Activated B cell treated with CpG ODN at 0.5 μM for 24 hours (primary cell): ENCODE measurements around the gene MUC2. TPM values are rescaled to one million over a fixed set of nuclear protein-coding genes. Genes with fewer than 3 reads are reported as not detected.

ENCODE experiments used
- ATAC-seq: fragments of 200-7000 bp; cut with Tn5 transposase; one replicate; pipeline ENCODE4 v1.10.0; 2021; ENCODE audit warnings: low read depth, mild to moderate bottlenecking, moderate library complexity
- CTCF ChIA-PET: fragments of 350-600 bp; sonication (Branson Sonifier 250); formaldehyde crosslinking; loops from one replicate; lab custom pipeline; 2021; ENCODE audit warnings: antibody characterized with exemption; lab: Charles Lee
- POLR2A ChIA-PET: fragments of 350-600 bp; sonication (Branson Sonifier 250); formaldehyde crosslinking; loops from one replicate; lab custom pipeline; 2021; ENCODE audit warnings: antibody characterized with exemption; lab: Charles Lee
- DNase-seq: peaks from one replicate; pipeline ENCODE4 v3.0.0; 2022
- H3K27ac Mint-ChIP-seq: one replicate; pipeline ENCODE4 v1.8.0; 2020; ENCODE audit warnings: mixed read lengths
- H3K27me3 Mint-ChIP-seq: one replicate; pipeline ENCODE4 v1.8.0; 2021; ENCODE audit warnings: mixed read lengths
- H3K36me3 Mint-ChIP-seq: one replicate; pipeline ENCODE4 v1.8.0; 2021; ENCODE audit warnings: low read depth, mixed read lengths
- H3K4me1 Mint-ChIP-seq: one replicate; pipeline ENCODE4 v1.8.0; 2021; ENCODE audit warnings: mixed read lengths
- H3K4me3 Mint-ChIP-seq: one replicate; pipeline ENCODE4 v1.8.0; 2020; ENCODE audit warnings: mild to moderate bottlenecking, mixed read lengths
- H3K9me3 Mint-ChIP-seq: one replicate; pipeline ENCODE4 v1.8.0; 2020; ENCODE audit warnings: mixed read lengths
- intact Hi-C: fragments of 100-400 bp; cut with micrococcal nuclease; formaldehyde crosslinking; loops from one replicate; pipeline ENCODE4 v1.15.1; 2024
- total RNA-seq: library from RNA; stranded (reverse); gene quantifications from 2 replicates; pipeline ENCODE4 v1.2.3, GENCODE V29; 2022
- TF ChIP-seq, protein P1 (sequence below): fragments of 200-600 bp; IDR thresholded peaks from one replicate; pipeline ENCODE4 v1.8.0; 2022; ENCODE audit warnings: antibody characterized with exemption, mild to moderate bottlenecking

The MUC2 gene
- total RNA-seq, 1 donor from 2014 or later = not detected

DNA sequence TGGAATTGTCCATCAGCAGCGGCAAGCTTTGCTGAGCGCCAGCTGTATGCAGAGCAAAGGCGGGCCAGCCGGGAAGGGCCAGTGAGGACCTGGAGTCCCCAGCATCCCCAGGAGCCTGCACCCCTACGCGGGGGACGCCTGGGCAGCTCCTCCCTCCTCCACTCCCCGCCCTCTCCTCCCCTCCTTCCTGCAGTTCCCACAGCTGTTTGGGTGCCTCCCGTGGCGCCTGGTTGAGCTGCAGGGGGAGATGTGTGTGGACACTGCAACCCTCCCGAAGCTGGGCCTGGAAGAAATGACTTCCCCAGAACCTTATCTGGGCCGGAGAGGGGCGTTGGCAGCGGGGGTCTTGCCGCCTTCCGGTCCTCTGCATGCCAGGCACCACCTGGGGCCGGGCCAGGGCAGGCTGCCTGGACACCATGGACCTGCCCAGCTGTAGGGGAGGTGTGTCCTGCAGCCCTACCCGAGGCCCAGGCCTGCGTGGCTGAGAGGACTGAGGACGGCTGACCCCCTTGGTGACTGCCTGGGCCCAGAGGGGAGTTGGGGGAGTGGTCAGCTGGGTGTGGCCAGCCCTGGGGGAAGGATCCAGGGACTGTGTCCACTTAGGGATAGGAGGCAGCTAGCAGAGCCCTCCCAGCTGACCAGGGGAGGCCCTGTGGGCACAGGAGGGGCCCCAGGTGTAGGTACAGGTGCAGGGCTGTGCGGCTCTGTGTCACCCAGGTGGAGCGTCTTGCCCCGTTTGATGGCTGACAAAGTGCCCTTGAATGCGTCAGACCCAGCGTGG is 21.4 kb upstream of the MUC2 start:
- CTCF ChIA-PET = interaction anchor here (0.9 kb wide), 1 partner anchor 204 kb away, joined by 4 read pairs; no protein-coding TSS in a partner anchor
- Mint-ChIP-seq H3K4me3 (no peak overlapping the region), H3K9me3 (no peaks in the 10 kb centered on the region), H3K27me3 (peaks cover 7% of the 10 kb centered on the region), H3K36me3 (no peaks in the 10 kb centered on the region), H3K27ac (no peak overlapping the region), H3K4me1 (no peaks in the 10 kb centered on the region)
- DNase-seq (no peak), ATAC-seq (no peak)
- intact Hi-C loops = no loop called here
- POLR2A ChIA-PET = no interaction called here
- TF ChIP-seq, protein P1, sequence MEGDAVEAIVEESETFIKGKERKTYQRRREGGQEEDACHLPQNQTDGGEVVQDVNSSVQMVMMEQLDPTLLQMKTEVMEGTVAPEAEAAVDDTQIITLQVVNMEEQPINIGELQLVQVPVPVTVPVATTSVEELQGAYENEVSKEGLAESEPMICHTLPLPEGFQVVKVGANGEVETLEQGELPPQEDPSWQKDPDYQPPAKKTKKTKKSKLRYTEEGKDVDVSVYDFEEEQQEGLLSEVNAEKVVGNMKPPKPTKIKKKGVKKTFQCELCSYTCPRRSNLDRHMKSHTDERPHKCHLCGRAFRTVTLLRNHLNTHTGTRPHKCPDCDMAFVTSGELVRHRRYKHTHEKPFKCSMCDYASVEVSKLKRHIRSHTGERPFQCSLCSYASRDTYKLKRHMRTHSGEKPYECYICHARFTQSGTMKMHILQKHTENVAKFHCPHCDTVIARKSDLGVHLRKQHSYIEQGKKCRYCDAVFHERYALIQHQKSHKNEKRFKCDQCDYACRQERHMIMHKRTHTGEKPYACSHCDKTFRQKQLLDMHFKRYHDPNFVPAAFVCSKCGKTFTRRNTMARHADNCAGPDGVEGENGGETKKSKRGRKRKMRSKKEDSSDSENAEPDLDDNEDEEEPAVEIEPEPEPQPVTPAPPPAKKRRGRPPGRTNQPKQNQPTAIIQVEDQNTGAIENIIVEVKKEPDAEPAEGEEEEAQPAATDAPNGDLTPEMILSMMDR = no peak

DNA sequence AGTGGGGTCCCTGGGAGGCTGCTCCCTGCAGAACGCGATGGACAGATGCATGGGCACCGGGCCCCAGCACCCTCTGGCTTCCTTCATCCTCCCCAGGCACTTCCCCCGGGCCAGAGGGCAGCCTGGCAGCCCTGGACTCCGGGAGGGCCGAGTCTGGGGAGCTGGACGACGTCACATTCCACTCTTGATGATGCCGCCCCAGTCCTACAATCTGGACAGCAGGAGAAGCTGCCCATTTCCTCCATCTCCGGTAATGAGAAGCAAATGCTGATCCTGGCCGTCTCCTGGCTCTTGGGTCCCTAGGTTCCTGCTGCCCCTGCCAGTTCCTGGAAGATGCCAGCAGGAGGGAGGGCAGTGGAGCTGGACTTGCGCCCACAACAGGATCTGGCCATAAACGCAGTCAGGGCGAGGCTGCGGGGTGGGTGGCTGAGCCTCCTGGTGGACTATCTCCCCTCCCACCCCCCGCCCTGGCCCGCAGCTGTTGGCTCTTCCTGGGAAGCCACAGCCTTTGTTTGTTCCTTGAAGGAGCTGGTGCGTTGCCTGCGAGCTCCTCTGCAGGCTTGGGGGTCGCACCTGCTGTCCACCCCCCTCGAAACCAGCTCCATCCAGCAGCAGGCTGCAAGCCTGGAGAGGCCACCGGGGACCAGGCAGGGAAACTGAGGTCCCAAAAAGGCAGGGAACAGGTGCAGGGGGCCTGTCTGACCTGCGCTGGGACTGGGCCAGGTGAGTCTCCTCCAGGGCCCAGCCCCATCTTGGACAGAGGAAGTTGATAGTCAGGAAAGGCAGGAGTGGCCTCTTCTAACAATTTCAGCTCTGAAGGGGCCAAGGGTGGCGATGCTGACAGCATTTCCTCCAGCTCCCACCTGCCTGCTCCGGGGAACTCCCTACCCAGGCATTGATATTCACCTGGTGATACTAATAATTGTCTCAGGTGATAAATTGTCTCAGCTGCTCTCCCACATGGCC is 20.2 kb upstream of the MUC2 start:
- Mint-ChIP-seq H3K36me3 (no peaks in the 10 kb centered on the region), H3K27ac (no peak overlapping the region), H3K27me3 (peaks cover 5% of the 10 kb centered on the region), H3K9me3 (no peaks in the 10 kb centered on the region), H3K4me1 (no peaks in the 10 kb centered on the region), H3K4me3 (no peak overlapping the region)
- DNase-seq (no peak), ATAC-seq (no peak)
- TF ChIP-seq, protein P1 = no peak
- ChIA-PET CTCF (no interaction called here), POLR2A (no interaction called here)
- intact Hi-C loops = no loop called here

DNA sequence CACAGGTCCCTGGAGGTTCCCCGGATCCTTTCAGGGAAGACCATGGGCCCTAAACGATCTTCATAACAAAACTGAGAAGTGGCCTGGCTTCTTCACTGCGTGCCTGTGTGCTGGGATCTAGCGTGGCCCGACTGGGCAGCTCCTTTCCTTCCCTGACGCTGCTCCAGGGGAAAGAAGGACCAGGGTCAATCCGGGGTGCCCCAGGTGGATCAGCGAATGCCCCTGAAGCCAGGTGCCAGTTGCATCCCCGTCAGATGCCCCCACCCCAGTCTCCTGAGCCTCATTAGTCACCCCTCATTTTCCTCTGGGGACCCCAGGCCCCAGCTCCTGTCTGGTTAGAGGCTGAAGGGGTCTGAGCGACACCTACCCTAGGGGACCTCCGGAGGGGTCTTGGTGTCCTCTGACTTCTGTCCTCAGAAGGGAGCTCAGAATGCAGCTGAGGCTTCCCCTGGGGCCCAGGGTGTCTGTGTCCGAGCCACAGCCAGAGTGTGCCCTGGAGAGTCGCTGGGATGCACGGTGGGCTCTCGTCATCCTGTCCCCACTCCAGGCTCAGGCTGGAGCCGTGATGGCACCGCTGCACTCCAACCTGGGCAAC is 19.5 kb upstream of the MUC2 start:
- ATAC-seq = no peak
- intact Hi-C loops = no loop called here
- Mint-ChIP-seq H3K27me3 (peaks cover 5% of the 10 kb centered on the region), H3K9me3 (no peaks in the 10 kb centered on the region), H3K4me3 (no peak overlapping the region), H3K36me3 (no peaks in the 10 kb centered on the region), H3K4me1 (no peaks in the 10 kb centered on the region), H3K27ac (no peak overlapping the region)
- DNase-seq = no peak
- CTCF ChIA-PET = no interaction called here
- TF ChIP-seq, protein P1 = no peak
- POLR2A ChIA-PET = no interaction called here

DNA sequence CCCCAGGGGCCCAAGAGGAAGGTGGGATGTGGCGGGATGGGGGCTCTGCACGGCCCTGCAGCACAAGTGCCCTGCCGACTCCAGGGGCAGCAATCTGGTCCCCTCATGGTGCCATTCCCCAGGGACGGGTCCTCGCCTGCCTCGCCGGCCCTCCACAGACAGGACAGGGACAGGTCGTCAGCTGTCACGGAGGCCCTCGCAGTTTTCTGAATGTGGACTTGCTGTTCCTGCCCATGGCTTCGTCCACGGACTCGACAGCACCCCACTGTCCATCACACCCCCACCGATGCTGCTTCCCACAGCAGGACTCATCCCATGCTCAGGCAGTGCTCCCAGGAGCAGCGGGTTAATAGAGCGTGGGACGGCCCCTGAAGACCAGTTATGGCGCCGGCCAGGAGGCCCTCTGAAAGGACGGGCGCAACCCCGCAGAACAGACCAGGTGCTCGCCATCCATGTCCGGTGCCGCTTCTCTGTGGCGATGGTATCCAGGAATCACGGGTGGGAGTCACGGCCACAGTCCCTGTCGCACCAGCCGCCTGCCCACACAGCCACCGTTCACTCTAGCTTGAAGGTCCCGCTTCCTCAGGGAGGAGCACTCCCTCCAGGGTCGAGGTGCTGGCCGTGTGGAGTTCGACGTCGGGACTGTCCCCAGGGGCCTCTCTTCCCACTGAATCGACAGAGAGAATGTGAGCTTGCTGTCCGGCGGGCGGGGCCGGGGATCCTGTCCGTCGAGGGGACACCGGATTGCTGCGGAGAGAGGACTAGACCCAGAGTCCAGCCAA is 18.5 kb upstream of the MUC2 start:
- Mint-ChIP-seq H3K36me3 (no peaks in the 10 kb centered on the region), H3K27me3 (peaks cover 5% of the 10 kb centered on the region), H3K4me3 (no peak overlapping the region), H3K9me3 (no peaks in the 10 kb centered on the region), H3K27ac (no peak overlapping the region), H3K4me1 (no peaks in the 10 kb centered on the region)
- no peak for DNase-seq
- ChIA-PET CTCF (no interaction called here), POLR2A (no interaction called here)
- ATAC-seq = no peak
- TF ChIP-seq, protein P1 = no peak
- intact Hi-C loops = no loop called here
